ENCODE measurements around the gene SKP1.

- TF ChIP-seq USF1 (IDR thresholded peaks at IDR 0.05; ENCODE audit: borderline replicate concordance, extremely low read length, insufficient read depth, low read depth, low read length), result no peak
- no peak for TF ChIP-seq POLR2A (IDR thresholded peaks at IDR 0.05; ENCODE audit: low read depth, low read length)
- TF ChIP-seq NRF1 (conservative IDR thresholded peaks at IDR 0.05; ENCODE audit: low read depth, low read length), result no peak
- TF ChIP-seq EZH2 (IDR thresholded peaks at IDR 0.05; ENCODE audit: borderline replicate concordance, control insufficient read depth, low read depth, low read length), result no peak
- TF ChIP-seq, protein P1, sequence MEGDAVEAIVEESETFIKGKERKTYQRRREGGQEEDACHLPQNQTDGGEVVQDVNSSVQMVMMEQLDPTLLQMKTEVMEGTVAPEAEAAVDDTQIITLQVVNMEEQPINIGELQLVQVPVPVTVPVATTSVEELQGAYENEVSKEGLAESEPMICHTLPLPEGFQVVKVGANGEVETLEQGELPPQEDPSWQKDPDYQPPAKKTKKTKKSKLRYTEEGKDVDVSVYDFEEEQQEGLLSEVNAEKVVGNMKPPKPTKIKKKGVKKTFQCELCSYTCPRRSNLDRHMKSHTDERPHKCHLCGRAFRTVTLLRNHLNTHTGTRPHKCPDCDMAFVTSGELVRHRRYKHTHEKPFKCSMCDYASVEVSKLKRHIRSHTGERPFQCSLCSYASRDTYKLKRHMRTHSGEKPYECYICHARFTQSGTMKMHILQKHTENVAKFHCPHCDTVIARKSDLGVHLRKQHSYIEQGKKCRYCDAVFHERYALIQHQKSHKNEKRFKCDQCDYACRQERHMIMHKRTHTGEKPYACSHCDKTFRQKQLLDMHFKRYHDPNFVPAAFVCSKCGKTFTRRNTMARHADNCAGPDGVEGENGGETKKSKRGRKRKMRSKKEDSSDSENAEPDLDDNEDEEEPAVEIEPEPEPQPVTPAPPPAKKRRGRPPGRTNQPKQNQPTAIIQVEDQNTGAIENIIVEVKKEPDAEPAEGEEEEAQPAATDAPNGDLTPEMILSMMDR (IDR thresholded peaks at IDR 0.05 in 2 of 3, conservative IDR thresholded peaks at IDR 0.05 in 1 of 3; ENCODE audit: control insufficient read depth in 2 of 3, extremely low read depth in 1 of 3, insufficient read depth in 1 of 3, low read depth in 3 of 3, low read length in 3 of 3), result no peak
- TF ChIP-seq ZBTB4 (CRISPR knock-in tag; IDR thresholded peaks at IDR 0.05), result no peak
- no peak for TF ChIP-seq TAF1 (IDR thresholded peaks at IDR 0.05; ENCODE audit: borderline replicate concordance, low read depth, low read length)
- TF ChIP-seq PRDM15 (CRISPR knock-in tag; IDR thresholded peaks at IDR 0.05), result no peak
- no peak for TF ChIP-seq CREB1 (IDR thresholded peaks at IDR 0.05; ENCODE audit: low read depth)
- TF ChIP-seq CHD2 (IDR thresholded peaks at IDR 0.05; ENCODE audit: borderline replicate concordance, low read depth, low read length), result no peak
- no peak for TF ChIP-seq YY1 (IDR thresholded peaks at IDR 0.05; ENCODE audit: low read depth, low read length)
- TF ChIP-seq, protein P2, sequence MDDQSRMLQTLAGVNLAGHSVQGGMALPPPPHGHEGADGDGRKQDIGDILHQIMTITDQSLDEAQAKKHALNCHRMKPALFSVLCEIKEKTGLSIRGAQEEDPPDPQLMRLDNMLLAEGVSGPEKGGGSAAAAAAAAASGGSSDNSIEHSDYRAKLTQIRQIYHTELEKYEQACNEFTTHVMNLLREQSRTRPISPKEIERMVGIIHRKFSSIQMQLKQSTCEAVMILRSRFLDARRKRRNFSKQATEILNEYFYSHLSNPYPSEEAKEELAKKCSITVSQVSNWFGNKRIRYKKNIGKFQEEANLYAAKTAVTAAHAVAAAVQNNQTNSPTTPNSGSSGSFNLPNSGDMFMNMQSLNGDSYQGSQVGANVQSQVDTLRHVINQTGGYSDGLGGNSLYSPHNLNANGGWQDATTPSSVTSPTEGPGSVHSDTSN (IDR thresholded peaks at IDR 0.05; ENCODE audit: insufficient replicate concordance, low read depth, low read length), result no peak
- TF ChIP-seq E2F4 (IDR thresholded peaks at IDR 0.05; ENCODE audit: low read depth, low read length), result no peak
Observed at GRCh38 chr5:134151723-134152122, 25.0 kb downstream of the SKP1 start.

Measured in GM12878 (cell line).